ENCODE measurements around the gene IGSF9.

Gene IGSF9

DNA sequence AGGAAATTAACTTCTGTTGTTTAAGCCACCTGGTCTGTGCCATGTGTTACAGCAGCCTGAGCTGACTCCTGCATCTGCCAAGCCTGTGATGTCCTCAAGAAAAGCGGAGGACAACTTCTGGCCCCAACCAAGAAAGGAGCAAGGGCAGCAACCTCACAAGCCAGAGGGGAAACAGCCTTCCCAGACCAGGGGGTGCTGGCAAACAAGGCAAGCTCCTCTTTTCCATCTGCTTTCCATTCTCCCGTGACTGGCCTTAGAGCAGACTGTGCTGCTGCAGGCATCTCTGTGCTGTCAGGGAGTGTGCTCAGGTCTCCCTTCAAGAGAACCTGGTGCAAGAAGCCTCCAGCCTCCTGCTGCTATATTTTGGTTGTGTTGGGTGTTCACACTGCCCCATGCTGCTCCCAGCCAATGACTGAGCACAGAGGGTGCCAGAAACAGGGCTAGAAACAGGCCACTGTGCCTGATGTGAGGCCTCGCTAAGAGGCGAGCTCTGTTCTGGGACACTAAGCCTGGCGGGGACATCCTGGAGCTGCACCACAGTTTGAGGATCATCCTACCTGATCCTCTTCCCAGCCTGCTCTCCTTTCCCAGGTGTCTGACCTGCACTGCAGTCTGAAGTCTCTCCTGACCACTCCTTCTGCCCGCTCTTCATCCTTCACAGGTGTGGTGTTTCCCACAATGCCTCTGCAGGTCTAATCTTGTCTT lies 36.1 kb upstream of the IGSF9 start:
- Mint-ChIP-seq H3K4me3 (no peak overlapping the region), H3K4me1 (no peaks in the 10 kb centered on the region), H3K9me3 (no peaks in the 10 kb centered on the region), H3K36me3 (ENCODE audit: low read depth) (no peaks in the 10 kb centered on the region), H3K27me3 (peaks cover 38% of the 10 kb centered on the region), H3K27ac (no peak overlapping the region)
- DNase-seq, result no peak
- ATAC-seq, result no peak

DNA sequence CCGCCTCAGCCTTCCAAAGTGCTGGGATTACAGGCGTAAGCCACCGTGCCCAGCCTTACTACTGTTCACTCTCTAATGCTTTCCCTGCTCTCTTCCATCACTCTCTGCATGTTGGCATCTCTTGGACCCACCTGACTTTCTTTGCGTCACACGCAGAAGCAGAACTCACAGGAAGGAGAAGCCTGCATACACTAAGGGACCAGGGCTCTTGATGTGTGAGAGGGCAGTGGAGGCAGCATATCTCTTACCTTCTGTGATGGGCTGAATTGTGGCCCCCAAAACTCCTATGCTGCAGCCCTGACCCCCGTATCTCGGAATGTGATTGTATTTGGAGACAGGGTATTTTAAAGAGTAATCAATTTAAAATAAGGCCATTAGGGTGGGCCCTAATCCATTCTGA lies 35.4 kb upstream of the IGSF9 start:
- DNase-seq (no peak), ATAC-seq (no peak)
- Mint-ChIP-seq H3K36me3 (ENCODE audit: low read depth) (no peaks in the 10 kb centered on the region), H3K4me3 (no peak overlapping the region), H3K4me1 (no peaks in the 10 kb centered on the region), H3K27ac (no peak overlapping the region), H3K27me3 (peaks cover 39% of the 10 kb centered on the region), H3K9me3 (no peaks in the 10 kb centered on the region)

DNA sequence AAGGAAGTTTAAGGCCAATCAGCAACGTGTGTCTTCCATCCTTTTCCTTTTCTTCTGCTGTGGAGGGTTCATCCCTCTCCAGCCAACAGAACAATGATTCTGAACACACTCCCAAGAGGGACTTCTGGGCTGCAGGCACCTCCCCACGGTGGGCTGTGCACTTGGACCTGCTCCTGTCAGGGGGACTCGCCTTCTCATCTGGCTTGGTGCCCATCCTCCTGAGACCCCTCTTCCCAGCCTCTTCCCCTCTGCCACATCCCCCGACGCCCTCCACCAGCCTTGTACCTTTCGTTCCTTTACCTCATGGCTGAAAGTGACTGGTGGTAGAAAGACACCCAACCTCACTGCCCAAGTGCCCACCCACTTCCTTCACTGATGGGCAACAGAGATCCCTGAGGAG lies 34.7 kb upstream of the IGSF9 start:
- ATAC-seq, result no peak
- Mint-ChIP-seq H3K27me3 (peaks cover 38% of the 10 kb centered on the region), H3K9me3 (no peaks in the 10 kb centered on the region)

DNA sequence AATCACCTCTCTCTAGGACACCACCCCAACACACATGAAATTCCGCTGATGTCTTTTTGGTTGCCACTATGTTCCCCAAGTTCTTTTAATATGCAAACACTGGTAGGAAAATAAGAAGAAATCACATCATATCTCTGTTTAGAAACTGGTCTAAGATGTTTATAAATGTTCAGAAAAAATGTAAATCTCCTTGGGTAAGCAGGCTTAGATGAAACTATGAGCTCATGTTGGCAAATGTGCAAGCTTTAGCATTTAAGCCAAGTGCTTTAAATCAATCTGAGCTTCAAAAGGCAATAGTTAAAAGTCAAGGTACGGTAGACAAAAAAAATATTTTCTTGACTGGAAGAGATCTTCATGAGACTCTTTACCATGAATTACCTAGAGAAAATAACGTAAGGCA lies 33.8 kb upstream of the IGSF9 start:
- H3K4me3 Mint-ChIP-seq, result no peak overlapping the region
- ATAC-seq, result no peak
- H3K27ac Mint-ChIP-seq, result no peak overlapping the region
- H3K4me1 Mint-ChIP-seq, result no peaks in the 10 kb centered on the region
- H3K27me3 Mint-ChIP-seq, result peaks cover 35% of the 10 kb centered on the region
- no peaks in the 10 kb centered on the region for H3K9me3 Mint-ChIP-seq
- no peak for DNase-seq
- no peaks in the 10 kb centered on the region for H3K36me3 Mint-ChIP-seq (ENCODE audit: low read depth)

More for the DNA sequence above, 34.7 kb upstream of the IGSF9 start:
- Mint-ChIP-seq H3K36me3 (ENCODE audit: low read depth) (no peaks in the 10 kb centered on the region), H3K4me3 (no peak overlapping the region), H3K4me1 (no peaks in the 10 kb centered on the region), H3K27ac (no peak overlapping the region)
- DNase-seq, result no peak

DNA sequence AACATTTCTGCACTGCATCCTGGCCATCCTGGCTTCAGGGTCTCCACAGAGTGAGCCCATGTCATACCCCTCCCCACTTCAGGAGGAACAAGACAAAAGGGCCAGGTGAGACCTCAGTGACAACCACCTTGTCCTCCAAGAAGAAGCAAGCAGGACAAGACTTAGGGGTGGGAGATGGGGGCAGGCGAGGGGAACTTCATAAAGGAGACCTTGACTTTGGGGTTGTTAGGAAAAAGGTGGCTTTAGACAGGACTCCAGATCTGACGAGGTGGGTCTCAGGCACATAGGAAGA lies 32.6 kb upstream of the IGSF9 start:
- DNase-seq (no peak), ATAC-seq (no peak)
- Mint-ChIP-seq H3K4me3 (no peak overlapping the region), H3K27ac (no peak overlapping the region), H3K36me3 (ENCODE audit: low read depth) (no peaks in the 10 kb centered on the region), H3K27me3 (peaks cover 30% of the 10 kb centered on the region), H3K4me1 (no peaks in the 10 kb centered on the region), H3K9me3 (no peaks in the 10 kb centered on the region)

DNA sequence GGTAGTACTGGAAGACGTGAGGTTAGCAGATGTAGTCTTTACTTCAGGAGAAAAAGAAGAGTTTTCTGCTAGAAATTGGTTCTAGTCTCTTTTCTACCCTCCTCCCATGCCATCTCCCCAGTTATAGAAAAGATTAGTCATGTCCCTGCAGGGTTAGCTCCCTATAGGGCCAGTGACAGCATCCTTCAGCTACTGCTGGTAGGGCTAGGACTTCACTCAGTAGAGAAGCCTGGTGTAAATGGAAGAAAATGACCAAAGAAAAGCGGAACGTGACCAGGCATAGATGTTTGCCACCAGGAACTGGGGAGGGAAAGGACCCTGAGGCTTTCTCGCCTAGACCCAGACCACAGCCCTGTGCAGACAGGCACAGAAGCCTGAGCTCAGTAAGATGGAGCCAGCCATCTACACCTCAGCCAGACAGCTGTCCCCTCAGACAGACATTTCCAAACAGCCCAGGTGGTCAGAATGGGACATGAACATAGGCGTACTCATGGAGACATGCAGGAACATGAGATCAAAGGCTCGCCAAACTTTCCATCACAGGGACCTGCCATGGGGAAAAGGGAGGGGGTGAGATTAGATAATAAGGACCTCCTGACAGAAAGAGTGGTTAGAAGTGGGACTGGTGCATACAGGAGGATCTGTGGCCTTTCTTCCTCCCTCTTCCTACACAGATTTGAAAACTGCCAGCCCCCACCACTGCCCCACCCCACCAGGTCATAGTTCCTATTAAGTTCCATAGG lies 32.1 kb upstream of the IGSF9 start:
- Mint-ChIP-seq H3K36me3 (ENCODE audit: low read depth) (no peaks in the 10 kb centered on the region), H3K9me3 (no peaks in the 10 kb centered on the region), H3K4me3 (no peak overlapping the region), H3K27me3 (peaks cover 27% of the 10 kb centered on the region), H3K27ac (no peak overlapping the region), H3K4me1 (no peaks in the 10 kb centered on the region)
- ATAC-seq (no peak), DNase-seq (no peak)

DNA sequence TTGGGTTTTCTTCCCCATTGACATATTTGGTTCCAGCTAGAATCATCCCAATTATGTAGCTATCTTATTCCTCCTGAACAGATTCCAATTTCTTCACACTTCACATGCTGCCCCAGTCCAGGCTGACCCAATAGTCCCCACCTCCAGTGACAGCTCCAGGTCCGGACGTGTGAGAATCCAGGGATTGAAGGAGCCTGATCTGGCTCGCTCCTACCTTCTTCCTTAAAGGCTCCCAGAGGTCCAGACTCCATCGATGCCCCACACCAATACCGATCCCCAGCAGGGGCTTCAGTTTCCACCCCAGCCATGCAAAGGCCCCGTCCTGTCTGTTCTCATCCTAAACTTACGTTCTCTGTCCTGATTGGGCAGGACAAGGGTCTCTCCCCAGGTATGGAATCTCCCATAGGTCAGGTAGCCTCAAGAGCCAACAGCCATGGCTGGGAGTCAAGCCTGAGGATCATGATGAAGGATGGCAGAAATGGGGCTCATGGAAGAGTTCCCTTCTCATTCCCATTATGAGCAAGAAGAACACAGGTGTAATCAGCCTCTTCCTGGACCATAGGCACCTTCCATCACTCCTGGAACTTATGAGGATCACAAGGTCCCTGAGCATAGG lies 29.0 kb upstream of the IGSF9 start:
- Mint-ChIP-seq H3K27me3 (peaks cover 13% of the 10 kb centered on the region), H3K9me3 (no peaks in the 10 kb centered on the region), H3K36me3 (ENCODE audit: low read depth) (no peaks in the 10 kb centered on the region), H3K27ac (no peak overlapping the region), H3K4me1 (no peaks in the 10 kb centered on the region), H3K4me3 (no peak overlapping the region)
- ATAC-seq (no peak), DNase-seq (no peak)

DNA sequence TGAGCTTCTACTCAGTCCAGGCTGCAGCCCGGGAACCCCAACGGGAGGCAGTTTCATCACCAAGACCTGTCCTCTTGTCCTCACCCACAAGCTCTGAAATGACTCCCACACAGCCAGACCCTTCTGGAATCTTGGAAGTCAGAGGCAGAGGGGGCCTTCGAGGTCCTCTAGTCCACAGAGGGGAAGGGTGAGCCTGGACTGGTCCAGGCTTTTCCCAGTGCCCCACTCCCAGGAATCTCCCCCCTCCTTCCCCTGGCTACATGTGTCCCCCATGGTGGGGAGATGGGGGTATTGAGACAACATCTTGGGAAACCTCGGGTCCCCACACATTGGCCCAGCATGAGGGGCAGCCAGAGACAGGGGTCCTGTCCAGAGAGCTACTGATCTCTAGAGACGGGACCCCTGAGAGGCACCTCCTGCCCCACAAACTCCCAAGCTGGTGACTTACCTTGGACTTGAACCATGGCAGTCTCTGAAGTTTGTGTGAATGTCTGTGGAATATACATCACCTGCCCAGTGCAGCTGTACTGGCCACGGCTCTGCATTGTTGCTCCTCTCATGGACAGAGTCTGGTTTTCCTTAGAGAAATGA lies 28.0 kb upstream of the IGSF9 start:
- DNase-seq (no peak), ATAC-seq (no peak)
- Mint-ChIP-seq H3K27me3 (peaks cover 16% of the 10 kb centered on the region), H3K4me1 (no peaks in the 10 kb centered on the region), H3K4me3 (no peak overlapping the region), H3K27ac (no peak overlapping the region), H3K9me3 (no peaks in the 10 kb centered on the region), H3K36me3 (ENCODE audit: low read depth) (no peaks in the 10 kb centered on the region)

DNA sequence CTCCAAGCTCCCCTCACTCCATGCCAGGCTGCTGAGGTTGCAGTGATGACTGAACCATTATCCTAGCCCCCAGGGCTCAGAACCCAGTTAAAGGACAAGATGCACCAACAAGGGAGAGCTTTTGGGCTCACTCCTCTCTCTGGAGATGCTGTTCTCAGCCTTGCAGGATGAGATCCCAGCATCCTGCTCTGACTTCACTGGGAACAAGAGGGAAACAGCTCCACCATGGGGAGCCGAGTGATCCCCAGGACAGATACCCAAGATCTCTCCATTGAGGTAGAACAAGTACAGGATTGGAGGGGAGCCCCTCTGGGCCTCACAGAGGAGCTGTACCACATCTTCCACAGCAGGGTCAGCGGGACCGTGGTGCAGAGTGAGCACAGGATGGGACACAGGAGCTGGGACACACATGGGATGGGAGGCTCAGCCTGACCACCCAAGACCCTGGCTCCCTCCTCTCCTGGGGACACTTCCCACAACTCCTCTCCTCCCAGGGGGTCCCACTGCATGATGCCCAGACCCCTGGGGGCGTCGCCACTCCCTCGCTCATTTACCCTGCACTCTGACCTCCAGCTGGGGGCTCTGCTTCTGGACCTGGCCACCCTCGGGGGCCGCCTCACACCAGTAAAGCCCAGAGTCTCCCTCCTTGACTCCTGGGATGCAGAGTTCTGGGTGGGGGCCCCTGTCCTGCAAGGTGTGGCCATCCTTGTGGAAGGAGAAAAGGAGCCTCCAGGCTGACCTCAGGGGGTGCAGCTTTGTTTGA lies 27.2 kb upstream of the IGSF9 start:
- H3K9me3 Mint-ChIP-seq, result no peaks in the 10 kb centered on the region
- H3K4me1 Mint-ChIP-seq, result no peaks in the 10 kb centered on the region
- no peaks in the 10 kb centered on the region for H3K36me3 Mint-ChIP-seq (ENCODE audit: low read depth)
- ATAC-seq, result no peak
- peaks cover 21% of the 10 kb centered on the region for H3K27me3 Mint-ChIP-seq
- H3K27ac Mint-ChIP-seq, result no peak overlapping the region
- no peak overlapping the region for H3K4me3 Mint-ChIP-seq
- DNase-seq, result no peak

DNA sequence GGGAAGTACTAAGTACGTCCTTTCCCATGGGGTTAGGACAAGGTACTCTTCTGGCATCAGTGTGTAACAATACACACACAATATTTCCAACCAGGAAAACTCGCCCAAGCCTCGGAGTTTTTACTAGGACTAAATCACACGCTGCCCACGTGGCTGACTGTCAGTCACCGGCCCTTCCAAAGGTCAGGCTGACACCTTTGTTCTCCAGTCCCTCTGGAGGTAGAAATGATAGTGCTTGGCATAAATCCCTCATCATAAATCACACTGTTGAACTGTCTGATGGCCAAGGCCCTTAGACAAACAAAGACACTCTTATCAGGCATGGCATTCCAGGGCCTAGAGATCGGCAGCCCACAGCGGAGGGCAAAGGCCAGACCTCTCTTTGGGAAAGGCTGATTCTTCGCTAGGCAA lies 25.5 kb upstream of the IGSF9 start:
- Mint-ChIP-seq H3K36me3 (ENCODE audit: low read depth) (no peaks in the 10 kb centered on the region), H3K4me3 (no peak overlapping the region), H3K4me1 (no peaks in the 10 kb centered on the region), H3K27me3 (peaks cover 15% of the 10 kb centered on the region), H3K9me3 (no peaks in the 10 kb centered on the region), H3K27ac (no peak overlapping the region)
- DNase-seq (no peak), ATAC-seq (no peak)

DNA sequence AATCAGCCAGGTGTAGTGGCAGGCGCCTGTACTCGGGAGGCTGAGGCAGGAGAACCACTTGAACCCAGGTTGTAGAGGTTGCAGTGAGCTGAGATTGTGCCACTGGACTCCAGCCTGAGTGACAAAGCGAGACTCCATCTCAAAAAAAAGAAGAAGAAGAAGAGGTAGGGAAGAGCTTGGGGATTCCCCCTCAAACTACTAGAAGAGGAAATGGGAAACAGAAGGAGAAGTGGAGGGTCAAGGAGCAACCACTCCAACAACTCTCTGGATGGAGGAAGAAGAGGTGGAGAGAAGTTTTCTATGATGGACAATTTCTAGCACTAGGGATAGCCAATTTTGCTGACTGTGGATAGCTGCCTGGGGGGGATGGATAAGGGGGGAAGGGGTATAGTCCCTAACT lies 23.5 kb upstream of the IGSF9 start:
- H3K36me3 Mint-ChIP-seq (ENCODE audit: low read depth), result no peaks in the 10 kb centered on the region
- no peaks in the 10 kb centered on the region for H3K9me3 Mint-ChIP-seq
- H3K27me3 Mint-ChIP-seq, result peaks cover 23% of the 10 kb centered on the region
- H3K4me1 Mint-ChIP-seq, result no peaks in the 10 kb centered on the region
- ATAC-seq (no peak), DNase-seq (no peak)
- H3K4me3 Mint-ChIP-seq, result no peak overlapping the region
- H3K27ac Mint-ChIP-seq, result no peak overlapping the region

DNA sequence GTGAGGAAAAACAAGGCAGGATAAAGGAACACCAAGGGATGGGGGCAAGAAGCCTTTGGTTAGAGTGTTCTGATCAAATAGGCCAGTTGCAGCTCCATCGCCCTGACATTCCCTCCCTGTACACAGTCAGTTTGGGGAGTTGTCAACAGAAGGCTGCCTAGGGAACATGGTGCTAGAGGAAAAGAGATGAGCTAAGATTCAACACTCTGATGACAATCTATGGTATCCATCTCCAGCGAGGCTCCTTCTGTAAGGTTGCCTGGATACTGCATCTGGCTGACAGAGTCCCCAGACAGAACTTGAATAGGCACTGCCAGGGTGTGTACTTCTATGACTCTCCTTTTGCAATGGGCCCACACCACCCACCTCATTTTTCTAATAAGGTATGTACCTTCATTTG lies 19.9 kb upstream of the IGSF9 start:
- Mint-ChIP-seq H3K9me3 (no peaks in the 10 kb centered on the region), H3K4me1 (no peaks in the 10 kb centered on the region), H3K27ac (no peak overlapping the region), H3K36me3 (ENCODE audit: low read depth) (no peaks in the 10 kb centered on the region), H3K4me3 (no peak overlapping the region), H3K27me3 (peaks cover 24% of the 10 kb centered on the region)
- ATAC-seq (no peak), DNase-seq (no peak)

DNA sequence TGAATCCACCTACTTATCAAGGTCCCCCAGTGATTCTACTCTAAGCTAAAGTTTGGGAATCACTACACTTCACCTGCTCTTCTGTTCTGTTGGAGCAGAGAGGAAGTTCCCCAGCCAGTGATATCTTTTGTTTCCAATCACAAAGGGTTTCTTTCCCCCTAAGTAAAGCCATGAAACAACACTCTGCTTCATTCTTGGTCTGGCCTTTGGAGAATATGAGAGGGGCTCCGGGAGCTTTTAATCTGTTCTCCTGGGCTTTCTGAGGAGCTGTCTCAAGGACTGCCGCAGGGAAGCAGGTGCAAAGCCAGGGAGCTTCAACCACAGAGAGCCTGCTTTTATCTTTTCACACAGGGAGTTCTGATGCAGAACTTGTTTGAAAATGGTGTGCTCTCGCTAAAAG lies 18.7 kb upstream of the IGSF9 start:
- H3K9me3 Mint-ChIP-seq, result no peaks in the 10 kb centered on the region
- no peak overlapping the region for H3K4me3 Mint-ChIP-seq
- H3K4me1 Mint-ChIP-seq, result no peaks in the 10 kb centered on the region
- no peaks in the 10 kb centered on the region for H3K36me3 Mint-ChIP-seq (ENCODE audit: low read depth)
- peaks cover 22% of the 10 kb centered on the region for H3K27me3 Mint-ChIP-seq
- DNase-seq (no peak), ATAC-seq (no peak)
- H3K27ac Mint-ChIP-seq, result no peak overlapping the region

DNA sequence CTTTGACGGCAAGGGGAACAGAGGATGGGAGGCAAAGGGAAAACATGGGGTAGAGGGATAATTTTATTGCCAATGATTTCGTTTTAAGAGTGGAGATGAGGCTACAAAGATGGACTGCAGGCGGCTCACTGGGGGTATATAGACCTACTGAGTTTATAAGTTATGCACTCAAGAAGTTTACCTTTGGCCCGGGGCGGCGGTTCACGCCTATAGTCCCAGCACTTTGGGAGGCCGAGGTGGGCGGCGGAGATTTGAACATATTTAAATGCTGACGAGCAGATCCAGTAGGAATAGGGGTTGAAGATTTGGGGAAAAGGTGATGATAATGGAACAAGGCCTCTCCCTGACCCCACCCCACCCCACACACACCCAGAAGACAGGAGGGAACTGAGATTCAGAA lies 16.8 kb upstream of the IGSF9 start:
- no peak overlapping the region for H3K27ac Mint-ChIP-seq
- ATAC-seq, result no peak
- H3K9me3 Mint-ChIP-seq, result no peaks in the 10 kb centered on the region

More for the DNA sequence above, 16.8 kb upstream of the IGSF9 start:
- H3K36me3 Mint-ChIP-seq (ENCODE audit: low read depth), result no peaks in the 10 kb centered on the region
- no peak overlapping the region for H3K4me3 Mint-ChIP-seq
- no peak for DNase-seq
- H3K4me1 Mint-ChIP-seq, result peaks cover 4% of the 10 kb centered on the region
- peaks cover 14% of the 10 kb centered on the region for H3K27me3 Mint-ChIP-seq

All from activated naive CD8-positive, alpha-beta T cell treated with anti-CD3 and anti-CD28 coated beads, Interleukin-2, amount 50 U/mL, for 24 hours (primary cell).